ENCODE data around the gene CAST. TPM values are rescaled to one million over a fixed set of nuclear protein-coding genes. Genes with fewer than 3 reads are reported as not detected.

The CAST gene
- total RNA-seq, 1 experiment from 2014 or later = 136 TPM

DNA sequence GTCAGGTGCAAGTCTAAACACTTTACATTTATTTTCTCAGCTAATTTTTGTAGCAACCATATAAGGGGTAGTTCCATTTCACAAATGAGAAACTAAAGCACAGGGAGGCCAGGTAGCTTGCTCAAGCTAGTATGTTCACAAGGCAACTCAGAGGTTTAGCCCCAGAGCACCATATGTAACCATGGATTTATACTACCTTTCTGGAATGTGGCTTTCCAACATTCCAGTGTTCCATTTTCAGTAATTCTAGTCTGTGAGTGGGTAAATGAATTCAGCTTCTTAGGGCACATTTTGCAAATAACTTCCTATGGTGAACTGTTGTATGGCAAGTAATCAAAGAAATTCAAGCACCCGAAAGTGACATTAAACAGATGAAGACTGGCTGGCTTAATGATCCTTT lies 25.0 kb upstream of the CAST start:
- no peak for DNase-seq
- H3K9me3 ChIP-seq = no peaks in the 10 kb centered on the region
- no peaks in the 10 kb centered on the region for H3K27me3 ChIP-seq
- no peaks in the 10 kb centered on the region for H3K36me3 ChIP-seq
- no peak overlapping the region for H3K4me3 ChIP-seq

DNA sequence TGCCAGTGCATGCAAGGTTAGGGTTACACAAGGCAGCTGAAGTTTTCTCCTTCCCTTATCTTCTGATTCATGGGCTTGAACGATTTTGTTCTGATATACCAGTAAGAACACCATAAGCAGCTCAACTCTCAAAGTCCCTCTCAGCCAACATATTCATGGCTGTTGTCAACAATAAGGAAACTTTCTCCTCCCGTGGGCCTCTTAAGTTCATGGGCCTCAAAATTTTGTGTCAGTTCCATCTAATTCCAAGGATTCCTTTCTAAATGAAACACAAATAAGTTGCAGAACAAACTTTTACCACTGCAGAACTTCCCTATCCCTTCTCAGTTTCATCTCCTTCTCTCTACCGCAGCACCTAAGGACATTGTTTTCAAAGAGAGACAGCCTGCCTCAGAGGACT lies 23.6 kb upstream of the CAST start:
- Histone ChIP-seq H3K4me3 (no peak overlapping the region), H3K27me3 (no peaks in the 10 kb centered on the region), H3K9me3 (no peaks in the 10 kb centered on the region), H3K36me3 (no peaks in the 10 kb centered on the region)
- no peak for DNase-seq

DNA sequence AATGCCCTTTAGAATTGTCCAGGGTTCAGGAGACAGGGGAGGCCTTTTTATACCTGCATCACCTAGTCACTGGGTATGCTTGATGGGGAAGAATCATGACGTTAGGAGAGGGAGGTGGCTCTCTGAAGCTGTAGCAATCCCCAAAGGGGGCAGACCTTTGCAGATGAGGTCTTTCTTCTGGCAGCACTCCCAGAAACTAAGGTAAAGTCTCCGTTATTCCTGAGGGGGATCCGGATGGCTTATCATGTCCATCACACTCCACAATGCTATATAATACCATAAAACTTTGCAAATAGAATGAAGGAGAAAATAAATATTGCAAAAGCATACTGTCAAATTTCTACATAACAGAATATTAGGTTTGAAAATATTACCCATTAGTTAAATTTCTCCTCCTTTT lies 21.5 kb upstream of the CAST start:
- Histone ChIP-seq H3K27me3 (no peaks in the 10 kb centered on the region), H3K9me3 (no peaks in the 10 kb centered on the region), H3K4me3 (no peak overlapping the region), H3K36me3 (no peaks in the 10 kb centered on the region)
- DNase-seq = no peak

DNA sequence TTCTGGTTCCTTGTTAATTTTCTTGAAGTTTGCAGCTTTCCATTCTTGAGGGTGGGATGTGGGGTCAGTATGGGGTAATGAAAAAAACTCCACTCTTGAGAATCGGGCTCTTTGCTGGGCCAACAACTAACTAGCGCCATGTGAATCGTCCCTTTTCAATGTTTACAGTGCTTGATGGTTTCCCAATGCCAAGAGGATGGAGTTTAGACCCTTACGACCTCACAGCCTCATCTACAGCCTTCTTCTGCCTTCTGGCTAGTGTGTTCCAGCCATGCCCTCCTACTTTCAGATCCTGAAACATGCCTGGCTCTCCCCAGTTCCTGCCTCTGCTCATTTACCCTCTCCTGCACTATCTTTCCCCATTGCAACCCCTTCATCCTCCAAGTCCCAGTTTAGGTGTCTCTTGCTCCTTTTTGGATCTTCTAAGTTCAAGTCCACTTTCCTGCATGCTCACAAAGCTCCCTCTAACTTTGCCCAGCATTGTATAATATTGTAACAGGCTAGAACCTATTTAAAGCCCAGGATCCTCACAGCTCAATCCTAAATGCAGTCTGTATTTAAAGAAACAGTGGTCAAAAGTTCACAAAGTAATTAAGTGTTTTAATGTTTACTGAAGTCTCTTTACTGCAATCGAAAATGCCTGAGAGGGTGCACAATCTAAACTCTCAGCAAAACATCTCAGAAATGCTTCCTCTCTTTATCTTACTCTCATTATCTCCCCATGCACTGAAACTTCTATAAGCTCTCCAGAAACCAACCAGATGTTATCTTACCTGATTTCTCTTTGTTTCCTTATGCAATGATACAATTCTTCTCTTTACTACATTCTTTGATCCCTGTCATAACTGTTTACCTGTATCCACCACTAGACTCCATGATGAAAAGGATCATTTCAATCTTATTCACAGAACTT lies 20.6 kb upstream of the CAST start:
- no peak for DNase-seq
- H3K27me3 ChIP-seq = no peaks in the 10 kb centered on the region
- H3K36me3 ChIP-seq = no peaks in the 10 kb centered on the region
- H3K9me3 ChIP-seq = no peaks in the 10 kb centered on the region
- no peak overlapping the region for H3K4me3 ChIP-seq

DNA sequence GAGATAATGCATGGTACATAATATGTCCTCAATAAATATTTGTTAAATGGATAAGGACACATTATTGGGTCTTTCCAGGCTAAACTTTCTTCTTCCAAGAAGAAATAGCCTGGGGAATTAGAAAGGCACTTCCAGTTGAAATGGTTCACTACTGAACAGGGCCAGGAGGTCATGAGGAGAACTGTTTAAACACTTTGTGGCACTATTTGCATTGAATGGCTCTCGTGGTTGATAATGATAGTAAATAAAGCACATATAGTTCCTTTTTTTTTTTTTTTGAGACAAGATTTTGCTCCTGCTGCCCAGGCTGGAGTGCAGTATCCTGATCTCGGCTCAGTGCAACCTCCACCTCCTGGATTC lies 19.9 kb upstream of the CAST start:
- Histone ChIP-seq H3K36me3 (no peaks in the 10 kb centered on the region), H3K27me3 (no peaks in the 10 kb centered on the region), H3K9me3 (no peaks in the 10 kb centered on the region), H3K4me3 (no peak overlapping the region)
- no peak for DNase-seq

DNA sequence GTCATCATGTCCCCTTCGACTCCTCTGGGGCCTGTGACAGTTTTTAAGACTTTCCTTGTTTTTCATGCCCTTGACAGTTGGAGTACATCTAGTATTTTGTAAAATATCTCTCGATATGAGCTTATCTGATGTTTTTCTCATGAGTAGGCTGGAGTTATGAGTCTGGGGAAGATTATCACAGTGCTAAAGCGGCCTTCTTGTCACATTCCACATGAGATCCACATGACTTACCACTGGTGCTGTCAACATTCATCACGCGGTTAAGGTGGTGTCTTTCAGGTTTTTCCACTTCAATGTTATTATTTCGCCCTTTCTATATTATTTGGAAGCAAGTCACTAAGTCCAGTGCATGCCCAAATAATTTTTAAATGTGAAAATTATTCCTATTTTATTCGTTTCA lies 17.1 kb upstream of the CAST start:
- no peak for DNase-seq
- H3K36me3 ChIP-seq = no peaks in the 10 kb centered on the region
- H3K27me3 ChIP-seq = no peaks in the 10 kb centered on the region
- H3K4me3 ChIP-seq = no peak overlapping the region
- H3K9me3 ChIP-seq = no peaks in the 10 kb centered on the region

DNA sequence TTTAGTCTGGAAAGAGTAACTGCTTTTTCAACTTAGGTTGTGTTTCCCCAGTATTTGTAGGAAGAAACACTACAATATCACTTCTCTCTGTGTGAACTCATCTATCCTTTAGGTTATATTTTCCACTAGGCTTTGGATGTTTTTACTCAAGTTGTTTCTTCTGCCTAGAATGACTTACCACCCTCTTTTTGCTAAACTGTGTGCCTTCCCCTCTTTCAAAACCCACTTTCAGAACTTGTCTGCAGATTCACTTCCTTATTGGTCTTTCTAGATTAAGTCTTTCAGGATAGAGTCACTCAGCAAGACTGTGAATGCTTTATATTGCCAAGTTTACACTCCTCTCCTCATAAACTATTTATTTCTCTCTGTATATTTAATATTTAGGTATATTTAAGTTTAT lies 14.2 kb upstream of the CAST start:
- H3K4me3 ChIP-seq = no peak overlapping the region
- H3K36me3 ChIP-seq = no peaks in the 10 kb centered on the region
- DNase-seq = no peak
- H3K9me3 ChIP-seq = no peaks in the 10 kb centered on the region
- no peaks in the 10 kb centered on the region for H3K27me3 ChIP-seq

DNA sequence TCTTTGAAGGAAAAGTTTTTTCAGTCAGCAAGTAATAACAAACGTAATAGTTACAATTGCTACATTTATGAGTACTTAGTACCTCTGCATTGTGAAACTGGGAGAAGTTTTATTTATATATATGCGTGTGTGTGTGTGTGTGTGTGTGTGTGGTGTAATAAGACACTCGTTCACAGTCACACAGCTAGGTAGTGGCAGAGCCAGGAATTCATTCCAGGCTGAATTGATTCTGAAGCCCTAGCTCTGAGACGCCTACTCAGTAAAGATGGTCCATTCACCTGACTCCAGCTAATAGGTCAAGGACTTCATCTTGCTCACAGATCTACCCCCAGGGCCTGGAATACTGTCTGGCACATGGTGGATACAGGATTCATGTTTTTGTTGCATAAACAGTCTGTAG lies 13.6 kb upstream of the CAST start:
- H3K4me3 ChIP-seq = no peak overlapping the region
- DNase-seq = no peak
- H3K27me3 ChIP-seq = no peaks in the 10 kb centered on the region
- no peaks in the 10 kb centered on the region for H3K36me3 ChIP-seq
- no peaks in the 10 kb centered on the region for H3K9me3 ChIP-seq

DNA sequence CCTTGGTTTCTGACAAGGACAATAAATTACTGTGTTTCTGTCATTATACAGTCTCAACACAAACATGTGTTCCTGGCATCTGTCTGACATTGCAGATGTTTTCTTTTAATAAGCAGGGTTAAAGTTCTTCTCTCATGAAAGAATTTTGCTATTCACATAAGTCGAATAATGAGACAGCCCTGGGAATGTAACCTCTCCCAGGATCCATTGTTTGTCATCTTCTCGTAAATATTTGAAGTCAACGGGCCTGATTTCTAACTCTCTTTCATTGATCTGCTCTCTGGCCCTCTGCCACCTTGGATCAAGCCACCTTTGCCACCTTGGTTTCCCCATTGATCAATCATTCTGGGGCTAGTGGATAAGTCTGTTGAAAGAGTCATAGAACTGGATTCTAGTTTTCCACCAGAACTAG lies 12.9 kb upstream of the CAST start:
- H3K9me3 ChIP-seq = no peaks in the 10 kb centered on the region
- H3K36me3 ChIP-seq = no peaks in the 10 kb centered on the region
- H3K4me3 ChIP-seq = no peak overlapping the region
- no peaks in the 10 kb centered on the region for H3K27me3 ChIP-seq
- DNase-seq = no peak

DNA sequence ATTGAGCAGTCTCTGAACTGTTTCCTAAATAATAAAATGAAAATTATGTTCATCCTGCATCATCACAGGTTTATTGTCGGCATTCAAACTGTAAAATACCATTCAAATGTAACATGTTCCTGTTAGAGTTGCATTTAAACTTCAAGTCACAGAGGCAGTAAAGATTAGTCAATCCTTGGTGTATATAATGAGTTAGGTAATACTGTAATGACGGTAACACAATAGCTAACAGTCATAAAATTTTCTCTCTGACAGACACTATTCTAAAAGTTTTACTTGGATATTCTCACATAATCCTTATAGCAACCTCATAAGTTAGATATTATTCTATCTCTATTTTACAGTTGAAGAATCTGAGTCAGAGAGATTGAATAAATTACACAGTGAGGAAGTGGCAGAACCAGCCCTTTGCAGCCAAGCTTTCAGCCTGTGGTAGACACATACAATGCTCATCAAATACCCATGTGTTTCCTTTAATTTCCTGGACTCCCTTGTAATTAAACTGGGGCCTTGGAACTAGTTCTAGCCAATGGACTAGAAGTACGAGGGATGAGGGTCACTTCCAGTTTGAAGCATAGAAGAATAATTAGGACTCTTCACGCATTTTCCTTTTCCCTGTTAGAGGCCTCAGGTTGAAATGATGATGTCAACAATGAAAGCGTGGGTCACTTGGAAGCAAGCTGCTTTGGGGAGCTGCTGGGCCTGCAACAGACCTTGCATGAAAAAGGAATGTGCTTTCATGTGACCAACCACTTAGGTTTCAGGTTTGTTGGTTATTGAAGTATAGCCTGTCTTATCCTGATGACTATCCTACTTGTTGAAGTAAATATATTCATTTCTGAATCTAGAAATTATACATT lies 12.3 kb upstream of the CAST start:
- no peak for DNase-seq
- H3K9me3 ChIP-seq = no peaks in the 10 kb centered on the region
- H3K27me3 ChIP-seq = no peaks in the 10 kb centered on the region
- H3K36me3 ChIP-seq = no peaks in the 10 kb centered on the region
- H3K4me3 ChIP-seq = no peak overlapping the region

DNA sequence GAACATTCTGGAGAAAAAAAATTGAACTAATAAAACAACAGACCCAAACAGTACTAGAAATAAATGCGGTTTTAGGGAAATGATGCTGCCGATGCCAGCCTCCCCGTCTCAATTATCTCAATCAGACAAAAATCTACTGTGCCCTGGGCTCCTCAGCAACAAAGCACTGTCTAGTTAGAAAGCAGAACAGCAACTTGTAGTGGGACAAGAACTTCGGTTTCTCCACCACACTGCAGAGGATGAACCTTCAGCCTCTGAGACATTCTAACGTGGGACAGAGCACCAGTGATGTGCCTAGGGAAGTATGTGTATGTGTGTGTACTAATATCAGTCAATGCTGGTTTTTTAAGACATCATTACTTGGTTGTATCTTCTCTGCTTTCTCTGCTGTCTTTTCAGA lies 11.1 kb upstream of the CAST start:
- Histone ChIP-seq H3K4me3 (no peak overlapping the region), H3K36me3 (no peaks in the 10 kb centered on the region), H3K27me3 (no peaks in the 10 kb centered on the region), H3K9me3 (no peaks in the 10 kb centered on the region)
- DNase-seq = no peak

DNA sequence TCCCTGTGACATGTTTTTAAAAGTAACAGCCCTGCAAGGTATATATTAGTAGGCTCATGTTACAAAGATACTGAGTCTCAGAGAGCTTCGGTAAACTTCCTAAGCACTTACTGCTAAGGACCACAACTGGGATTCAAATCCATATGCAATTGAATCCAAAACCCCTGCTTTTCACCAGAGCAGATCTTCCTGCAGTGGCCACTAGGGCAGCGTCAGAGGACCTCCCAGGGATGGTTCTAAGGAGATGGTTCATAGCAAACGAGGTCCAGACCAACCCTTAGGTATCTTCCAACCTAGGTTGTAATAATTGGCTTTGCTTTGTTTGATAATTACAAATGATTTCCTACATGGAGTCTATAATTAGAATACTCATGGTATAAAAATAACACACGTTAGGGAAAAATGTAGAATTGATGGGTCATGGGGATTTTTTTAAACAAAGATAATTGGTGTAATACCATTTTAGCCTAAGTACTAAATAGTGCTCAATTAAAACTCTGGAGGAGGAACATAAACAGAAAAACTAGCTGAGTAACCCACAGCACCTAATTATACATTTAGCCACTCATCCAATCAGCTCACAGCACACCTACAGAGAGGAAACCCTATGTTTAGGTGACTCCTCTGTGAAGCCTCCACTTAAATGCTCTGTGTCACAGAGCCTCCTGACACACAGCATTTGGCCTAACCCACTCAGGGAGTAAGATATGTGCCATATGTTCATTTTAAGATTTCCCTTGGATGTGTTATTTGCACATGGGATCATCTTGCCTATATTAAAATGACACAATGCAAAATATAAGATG lies 10.0 kb upstream of the CAST start:
- H3K9me3 ChIP-seq = no peaks in the 10 kb centered on the region
- H3K4me3 ChIP-seq = no peak overlapping the region
- H3K27me3 ChIP-seq = no peaks in the 10 kb centered on the region
- peak; percentile 13 for DNase-seq
- no peaks in the 10 kb centered on the region for H3K36me3 ChIP-seq

DNA sequence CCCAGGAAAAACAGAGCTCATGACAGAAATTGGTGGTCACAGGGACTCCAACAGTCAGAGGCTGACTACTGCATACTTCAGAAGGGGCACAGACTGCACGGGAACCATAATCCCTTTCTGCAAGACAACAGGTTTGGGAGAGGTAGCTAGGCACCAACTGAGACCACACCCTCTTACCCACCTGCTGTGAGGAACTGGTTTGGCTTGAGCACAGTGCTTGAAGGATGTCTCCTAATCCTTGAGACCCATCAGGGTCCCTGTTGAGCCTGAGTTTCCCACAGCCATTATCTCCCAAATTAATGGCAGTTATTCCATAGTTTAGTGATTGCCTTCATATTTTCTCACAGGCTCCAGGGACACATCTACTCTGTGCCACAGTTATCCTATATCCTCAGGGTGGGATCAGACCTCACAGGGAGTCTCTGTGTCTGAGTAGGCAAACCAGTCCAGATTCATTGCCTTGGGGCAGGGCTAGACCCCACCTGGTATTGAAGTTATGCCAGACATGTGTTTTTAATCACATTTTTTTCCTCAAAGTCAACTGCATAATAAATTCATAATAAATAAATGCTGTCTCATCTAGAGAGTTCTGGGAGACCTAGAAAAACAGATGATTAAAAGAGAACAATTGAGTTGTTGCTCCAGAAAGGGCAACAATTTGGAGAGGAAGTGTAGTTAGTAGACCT lies 9.3 kb upstream of the CAST start:
- DNase-seq = no peak
- no peaks in the 10 kb centered on the region for H3K27me3 ChIP-seq
- H3K9me3 ChIP-seq = no peaks in the 10 kb centered on the region
- no peak overlapping the region for H3K4me3 ChIP-seq
- H3K36me3 ChIP-seq = no peaks in the 10 kb centered on the region

DNA sequence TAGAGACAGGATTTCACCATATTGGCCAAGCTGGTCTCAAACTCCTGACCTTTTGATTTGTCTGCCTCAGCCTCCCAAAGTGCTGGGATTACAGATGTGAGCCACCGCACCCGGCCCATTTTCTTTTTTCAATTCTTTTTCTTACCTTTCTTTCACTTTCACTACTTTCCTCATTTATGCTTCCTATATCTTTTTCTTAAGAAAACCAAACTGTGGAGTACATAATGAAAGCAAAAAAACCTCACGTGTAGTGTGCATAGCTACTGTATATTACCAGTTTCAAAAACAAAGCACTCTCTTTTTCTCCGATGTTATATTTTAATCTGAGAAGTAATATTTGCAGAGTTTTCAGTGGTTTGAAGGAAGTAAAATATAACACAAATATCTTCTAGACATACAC lies 8.0 kb upstream of the CAST start:
- DNase-seq = no peak
- Histone ChIP-seq H3K9me3 (no peaks in the 10 kb centered on the region), H3K36me3 (no peaks in the 10 kb centered on the region), H3K4me3 (no peak overlapping the region), H3K27me3 (no peaks in the 10 kb centered on the region)

DNA sequence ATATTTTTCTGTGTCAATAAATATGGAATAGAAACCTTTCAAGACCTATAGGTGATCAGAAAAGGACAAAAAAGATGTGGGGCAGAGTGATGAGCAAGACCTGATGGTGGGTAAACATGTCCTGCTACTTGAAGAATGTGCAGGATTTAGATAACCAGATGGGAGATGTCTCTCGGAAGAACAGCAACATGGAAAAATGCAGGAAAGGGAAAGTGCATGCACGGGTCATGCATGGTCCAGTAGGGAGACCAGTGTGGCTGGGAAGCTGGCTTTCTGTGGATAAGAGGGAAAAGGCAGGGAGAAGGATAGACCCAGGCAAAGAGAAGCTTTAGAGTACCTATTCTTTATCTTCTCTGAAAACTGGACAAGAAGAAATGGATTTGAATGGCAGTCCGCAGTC lies 7.1 kb upstream of the CAST start:
- DNase-seq = no peak
- no peak overlapping the region for H3K4me3 ChIP-seq
- no peaks in the 10 kb centered on the region for H3K27me3 ChIP-seq
- no peaks in the 10 kb centered on the region for H3K36me3 ChIP-seq
- no peaks in the 10 kb centered on the region for H3K9me3 ChIP-seq

DNA sequence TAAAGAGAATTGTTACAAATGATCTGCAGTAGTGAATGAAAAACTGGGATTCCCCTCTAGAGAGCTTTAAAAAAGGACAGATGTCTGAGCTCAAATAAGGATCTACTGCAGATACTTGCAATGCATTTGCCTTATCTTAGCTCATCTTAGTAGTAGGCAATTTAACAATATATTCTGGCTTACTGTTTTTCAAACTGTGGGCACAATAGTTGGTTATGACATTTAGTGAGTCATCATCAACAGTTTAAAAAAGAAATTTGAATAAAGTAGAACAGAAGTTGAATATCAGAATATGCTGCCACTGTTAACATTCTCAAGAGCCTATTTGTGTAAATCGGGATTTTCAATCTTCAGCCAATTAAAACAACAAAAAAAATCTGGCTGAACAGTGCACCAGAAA lies 6.7 kb upstream of the CAST start:
- Histone ChIP-seq H3K9me3 (no peaks in the 10 kb centered on the region), H3K27me3 (no peaks in the 10 kb centered on the region), H3K36me3 (no peaks in the 10 kb centered on the region), H3K4me3 (no peak overlapping the region)
- no peak for DNase-seq

DNA sequence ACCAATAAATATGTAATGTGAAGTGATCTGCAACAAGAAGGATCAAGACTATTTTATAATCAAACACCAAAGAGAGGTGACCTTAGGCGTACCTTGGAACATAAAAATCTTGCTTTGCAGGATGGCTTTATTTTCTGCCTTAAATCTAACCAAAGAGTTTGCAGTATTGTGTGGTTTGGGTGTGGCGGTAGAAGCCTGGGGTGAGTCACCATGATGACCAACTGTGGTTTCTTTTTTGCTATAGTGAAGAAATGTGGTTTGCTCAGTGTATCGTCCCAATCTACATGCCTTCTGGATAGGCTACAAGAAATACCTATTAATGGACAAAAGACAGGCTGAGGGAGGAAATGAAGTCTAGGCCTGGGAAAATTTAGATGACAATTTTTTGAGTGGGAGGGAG lies 5.1 kb upstream of the CAST start:
- Histone ChIP-seq H3K9me3 (no peaks in the 10 kb centered on the region), H3K4me3 (no peak overlapping the region), H3K27me3 (no peaks in the 10 kb centered on the region), H3K36me3 (no peaks in the 10 kb centered on the region)
- DNase-seq = peak; percentile 84

Data from MG63 (cell line).